H9 (cell line): ENCODE data around the gene OPRD1. TPM values are rescaled to one million over a fixed set of nuclear protein-coding genes. Genes with fewer than 3 reads are reported as not detected.
A peak's percentile ranks its signal among the peaks of the same experiment; 100 is the strongest.

Experiments
- DNase-seq: peaks from one replicate; pipeline ENCODE4 v3.0.0-alpha.2; 2017
- H2AFZ ChIP-seq: one replicate; pipeline ENCODE4 v1.6.1; 2013; ENCODE audit warnings: mild to moderate bottlenecking, low read length, control low read depth, moderate library complexity
- H2AK5ac ChIP-seq: 2 replicates; pipeline ENCODE4 v1.6.1; 2013; ENCODE audit warnings: low read length, control low read depth, mixed read lengths; ENCODE audit not compliant: insufficient read length
- H2BK120ac ChIP-seq: one replicate; pipeline ENCODE4 v1.6.1; 2013; ENCODE audit warnings: low read depth, mild to moderate bottlenecking, low read length, control low read depth, inconsistent platforms; ENCODE audit not compliant: poor library complexity, severe bottlenecking
- H2BK12ac ChIP-seq: 2 replicates; pipeline ENCODE4 v1.6.1; 2013; ENCODE audit warnings: low read length, control low read depth, mixed read lengths, low read depth; ENCODE audit not compliant: insufficient read length
- H2BK15ac ChIP-seq: 2 replicates; pipeline ENCODE4 v1.6.1; 2013; ENCODE audit warnings: low read depth, low read length, control low read depth
- H2BK20ac ChIP-seq: one replicate; pipeline ENCODE4 v1.6.1; 2013; ENCODE audit warnings: low read depth, mild to moderate bottlenecking, low read length, control low read depth, inconsistent platforms; ENCODE audit not compliant: poor library complexity, severe bottlenecking
- H2BK5ac ChIP-seq: 2 replicates; pipeline ENCODE4 v1.6.1; 2013; ENCODE audit warnings: low read length, control low read depth, mixed read lengths; ENCODE audit not compliant: insufficient read length
- H3K14ac ChIP-seq: 2 replicates; pipeline ENCODE4 v1.6.1; 2013; ENCODE audit warnings: low read length, control low read depth; ENCODE audit not compliant: insufficient read depth
- H3K18ac ChIP-seq: 2 replicates; pipeline ENCODE4 v1.6.1; 2013; ENCODE audit warnings: low read depth, mild to moderate bottlenecking, mixed read lengths, low read length, control low read depth; ENCODE audit not compliant: insufficient read length
- H3K23ac ChIP-seq: 2 replicates; pipeline ENCODE4 v1.6.1; 2013; ENCODE audit warnings: low read length, control low read depth, mixed read lengths, low read depth; ENCODE audit not compliant: insufficient read length
- H3K23me2 ChIP-seq: 2 replicates; pipeline ENCODE4 v1.6.1; 2013; ENCODE audit warnings: low read depth, mild to moderate bottlenecking, mixed read lengths, low read length, control low read depth; ENCODE audit not compliant: insufficient read length, poor library complexity, severe bottlenecking
- H3K27ac ChIP-seq: 2 replicates; pipeline ENCODE4 v1.5.1; 2013; ENCODE audit warnings: low read length, control low read depth, mixed read lengths, low read depth; ENCODE audit not compliant: insufficient read length
- H3K27me3 ChIP-seq: 2 replicates; pipeline ENCODE4 v1.6.1; 2013; ENCODE audit warnings: low read length, control low read depth, inconsistent platforms; ENCODE audit not compliant: insufficient read depth
- H3K4ac ChIP-seq: 2 replicates; pipeline ENCODE4 v1.6.1; 2013; ENCODE audit warnings: low read depth, mild to moderate bottlenecking, control low read depth, inconsistent platforms, low read length, moderate library complexity
- H3K4me1 ChIP-seq: 2 replicates; pipeline ENCODE4 v1.6.1; 2013; ENCODE audit warnings: low read length, control low read depth, inconsistent platforms; ENCODE audit not compliant: insufficient read depth
- H3K4me2 ChIP-seq: 2 replicates; pipeline ENCODE4 v1.6.1; 2013; ENCODE audit warnings: low read length, control low read depth, mixed read lengths; ENCODE audit not compliant: insufficient read length, insufficient read depth
- H3K56ac ChIP-seq: 2 replicates; pipeline ENCODE4 v1.6.1; 2013; ENCODE audit warnings: low read depth, mild to moderate bottlenecking, mixed read lengths, low read length, control low read depth; ENCODE audit not compliant: insufficient read length
- H3K79me1 ChIP-seq: 2 replicates; pipeline ENCODE4 v1.6.1; 2013; ENCODE audit warnings: low read depth, mild to moderate bottlenecking, moderate library complexity, low read length, control low read depth, inconsistent platforms; ENCODE audit not compliant: insufficient read depth, poor library complexity, severe bottlenecking
- H3K79me2 ChIP-seq: 2 replicates; pipeline ENCODE4 v1.6.1; 2013; ENCODE audit warnings: low read length, control low read depth, inconsistent platforms; ENCODE audit not compliant: insufficient read depth
- H3K9ac ChIP-seq: 2 replicates; pipeline ENCODE4 v1.6.1; 2013; ENCODE audit warnings: low read length, control low read depth, mixed read lengths; ENCODE audit not compliant: insufficient read length; ENCODE audit errors: extremely low read depth
- H3K9me3 ChIP-seq: one replicate; pipeline ENCODE4 v1.6.1; 2013; ENCODE audit warnings: low read depth, low read length, inconsistent platforms; ENCODE audit not compliant: control insufficient read depth
- H3T11ph ChIP-seq: one replicate; pipeline ENCODE4 v1.6.1; 2013; ENCODE audit warnings: mild to moderate bottlenecking, low read length, control low read depth, inconsistent platforms
- H4K20me1 ChIP-seq: one replicate; pipeline ENCODE4 v1.6.1; 2013; ENCODE audit not compliant: control insufficient read depth, insufficient read length, insufficient read depth
- H4K5ac ChIP-seq: 2 replicates; pipeline ENCODE4 v1.6.1; 2013; ENCODE audit warnings: low read depth, mild to moderate bottlenecking, mixed read lengths, low read length, control low read depth; ENCODE audit not compliant: insufficient read length
- H4K8ac ChIP-seq: replicated peaks from 2 replicates; pipeline ENCODE4 v1.6.1; 2013; ENCODE audit warnings: low read length, control low read depth, mixed read lengths, low read depth; ENCODE audit not compliant: insufficient read length
- H4K91ac ChIP-seq: 2 replicates; pipeline ENCODE4 v1.6.1; 2013; ENCODE audit warnings: low read depth, mild to moderate bottlenecking, moderate library complexity, mixed read lengths, low read length, control low read depth; ENCODE audit not compliant: insufficient read length
- H3K27ac Mint-ChIP-seq, 3 experiments: 2 replicates in 2 of 3; 3 replicates in 1 of 3; pipeline ENCODE4 v1.8.0; 2020 to 2021; ENCODE audit warnings: mixed read lengths in 3 of 3, mild to moderate bottlenecking in 1 of 3, moderate library complexity in 1 of 3
- H3K27me3 Mint-ChIP-seq: 2 replicates; pipeline ENCODE4 v1.8.0; 2021; ENCODE audit warnings: low read depth, mild to moderate bottlenecking, moderate library complexity, mixed read lengths
- H3K36me3 Mint-ChIP-seq, 3 experiments: 2 replicates in 2 of 3; 3 replicates in 1 of 3; pipeline ENCODE4 v1.8.0; 2020 to 2021; ENCODE audit warnings: low read depth in 3 of 3, mixed read lengths in 3 of 3; ENCODE audit not compliant: insufficient read depth in 1 of 3
- H3K4me1 Mint-ChIP-seq, 2 experiments: 2 replicates each; pipeline ENCODE4 v1.8.0; 2020; ENCODE audit warnings: mixed read lengths in 2 of 2
- H3K4me3 Mint-ChIP-seq, 2 experiments: 2 replicates in 1 of 2; 3 replicates in 1 of 2; pipeline ENCODE4 v1.8.0; 2020 to 2021; ENCODE audit warnings: mild to moderate bottlenecking in 2 of 2, mixed read lengths in 2 of 2, moderate library complexity in 1 of 2
- H3K9me3 Mint-ChIP-seq, 2 experiments: 2 replicates in 1 of 2; 3 replicates in 1 of 2; pipeline ENCODE4 v1.8.0; 2020; ENCODE audit warnings: mild to moderate bottlenecking in 2 of 2, mixed read lengths in 2 of 2, moderate library complexity in 1 of 2
- WGBS: extraction: QIAGEN DNeasy Blood & Tissue Kit; methylation state at CpG from one replicate; pipeline ENCODE4 v1.1.7; 2013; ENCODE audit warnings: missing lambda C conversion rate, low lambda C conversion rate, mixed read lengths; ENCODE audit not compliant: insufficient read length; ENCODE audit errors: extremely low coverage; 5-methylcytosine and 5-hydroxymethylcytosine counted together
- total RNA-seq: library from RNA; stranded (reverse); gene quantifications from 2 replicates; pipeline ENCODE4 v1.2.1, GENCODE V29; 2021
- TF ChIP-seq, protein P1 (sequence below): fragments of 200-600 bp; sonication (generic); conservative IDR thresholded peaks from 3 replicates; pipeline ENCODE4 v1.8.0; 2021; ENCODE audit warnings: antibody characterized with exemption, mild to moderate bottlenecking

Gene OPRD1
- total RNA-seq, 1 experiment from 2014 or later, result 1.8 TPM

DNA sequence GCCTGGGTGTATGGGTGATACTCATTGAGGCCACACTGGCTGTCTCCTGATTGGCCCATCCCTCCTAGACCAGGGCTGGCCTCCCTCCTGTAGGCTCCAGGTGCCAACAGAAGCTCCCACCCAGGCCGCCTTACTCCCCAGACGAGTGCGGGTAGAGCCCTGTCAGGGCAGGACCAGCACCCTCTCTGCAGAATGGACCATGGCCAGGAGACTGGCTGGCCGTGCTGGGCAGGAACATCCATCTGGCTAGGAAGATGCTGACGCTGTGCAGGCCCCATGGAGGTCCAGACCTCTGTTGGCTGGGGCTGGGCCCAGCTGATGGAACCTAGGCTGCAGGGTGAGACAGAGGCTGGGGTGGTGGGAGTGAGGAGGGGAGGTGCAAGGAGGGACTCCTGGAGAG, 77.4 kb downstream of the OPRD1 start:
- Histone ChIP-seq H2AK5ac (no peak overlapping the region), H3K27me3 (no peaks in the 10 kb centered on the region), H3K23ac (no peak overlapping the region), H2BK5ac (no peak overlapping the region), H4K91ac (no peak overlapping the region), H3K27ac (no peak overlapping the region), H2AFZ (no peak overlapping the region), H2BK12ac (no peak overlapping the region), H4K5ac (no peak overlapping the region), H3K14ac (no peak overlapping the region), H3K23me2 (peaks cover 15% of the 10 kb centered on the region), H3K79me2 (no peaks in the 10 kb centered on the region), H3K4ac (no peak overlapping the region), H3K18ac (no peak overlapping the region), H3K4me2 (no peak overlapping the region), H3K79me1 (no peaks in the 10 kb centered on the region), H4K8ac (no peak overlapping the region), H3T11ph (no peak overlapping the region), H2BK15ac (no peak overlapping the region), H3K4me1 (peaks cover 9% of the 10 kb centered on the region; the same call in 1 of the 2 replicates), H2BK20ac (no peak overlapping the region), H2BK120ac (no peak overlapping the region), H3K9me3 (no peaks in the 10 kb centered on the region), H3K9ac (no peak overlapping the region), H4K20me1 (no peaks in the 10 kb centered on the region), H3K56ac (no peak overlapping the region)
- Mint-ChIP-seq H3K36me3 (no peaks in the 10 kb centered on the region), H3K4me3 (peak overlapping the region in 1 of 2 experiments; percentile 50; a peak in 1 of 5 replicates), H3K27me3 (peaks cover 19% of the 10 kb centered on the region), H3K9me3 (peaks cover 0 to 3% of the 10 kb centered on the region in 2 experiments; a peak in 1 of 5 replicates), H3K27ac (no peak overlapping the region), H3K4me1 (peaks cover 32 to 35% of the 10 kb centered on the region in 2 experiments)
- TF ChIP-seq, protein P1, sequence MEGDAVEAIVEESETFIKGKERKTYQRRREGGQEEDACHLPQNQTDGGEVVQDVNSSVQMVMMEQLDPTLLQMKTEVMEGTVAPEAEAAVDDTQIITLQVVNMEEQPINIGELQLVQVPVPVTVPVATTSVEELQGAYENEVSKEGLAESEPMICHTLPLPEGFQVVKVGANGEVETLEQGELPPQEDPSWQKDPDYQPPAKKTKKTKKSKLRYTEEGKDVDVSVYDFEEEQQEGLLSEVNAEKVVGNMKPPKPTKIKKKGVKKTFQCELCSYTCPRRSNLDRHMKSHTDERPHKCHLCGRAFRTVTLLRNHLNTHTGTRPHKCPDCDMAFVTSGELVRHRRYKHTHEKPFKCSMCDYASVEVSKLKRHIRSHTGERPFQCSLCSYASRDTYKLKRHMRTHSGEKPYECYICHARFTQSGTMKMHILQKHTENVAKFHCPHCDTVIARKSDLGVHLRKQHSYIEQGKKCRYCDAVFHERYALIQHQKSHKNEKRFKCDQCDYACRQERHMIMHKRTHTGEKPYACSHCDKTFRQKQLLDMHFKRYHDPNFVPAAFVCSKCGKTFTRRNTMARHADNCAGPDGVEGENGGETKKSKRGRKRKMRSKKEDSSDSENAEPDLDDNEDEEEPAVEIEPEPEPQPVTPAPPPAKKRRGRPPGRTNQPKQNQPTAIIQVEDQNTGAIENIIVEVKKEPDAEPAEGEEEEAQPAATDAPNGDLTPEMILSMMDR, result no peak
- WGBS, result no CpG with 5 or more reads among the region's 5 CpGs
- no peak for DNase-seq
